Measurements from ENCODE around the gene FBXO10.

- TF ChIP-seq, protein P1, sequence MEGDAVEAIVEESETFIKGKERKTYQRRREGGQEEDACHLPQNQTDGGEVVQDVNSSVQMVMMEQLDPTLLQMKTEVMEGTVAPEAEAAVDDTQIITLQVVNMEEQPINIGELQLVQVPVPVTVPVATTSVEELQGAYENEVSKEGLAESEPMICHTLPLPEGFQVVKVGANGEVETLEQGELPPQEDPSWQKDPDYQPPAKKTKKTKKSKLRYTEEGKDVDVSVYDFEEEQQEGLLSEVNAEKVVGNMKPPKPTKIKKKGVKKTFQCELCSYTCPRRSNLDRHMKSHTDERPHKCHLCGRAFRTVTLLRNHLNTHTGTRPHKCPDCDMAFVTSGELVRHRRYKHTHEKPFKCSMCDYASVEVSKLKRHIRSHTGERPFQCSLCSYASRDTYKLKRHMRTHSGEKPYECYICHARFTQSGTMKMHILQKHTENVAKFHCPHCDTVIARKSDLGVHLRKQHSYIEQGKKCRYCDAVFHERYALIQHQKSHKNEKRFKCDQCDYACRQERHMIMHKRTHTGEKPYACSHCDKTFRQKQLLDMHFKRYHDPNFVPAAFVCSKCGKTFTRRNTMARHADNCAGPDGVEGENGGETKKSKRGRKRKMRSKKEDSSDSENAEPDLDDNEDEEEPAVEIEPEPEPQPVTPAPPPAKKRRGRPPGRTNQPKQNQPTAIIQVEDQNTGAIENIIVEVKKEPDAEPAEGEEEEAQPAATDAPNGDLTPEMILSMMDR (conservative IDR thresholded peaks at IDR 0.05; ENCODE audit: low read length), result no peak
- no peak for TF ChIP-seq EZH2phosphoT487 (IDR thresholded peaks at IDR 0.05; ENCODE audit: borderline replicate concordance, low read depth, low read length)
These were observed 20.3 kb upstream of the FBXO10 start for GRCh38 chr9:37596504-37596903.
